GM23338 (cell line): Measurements from ENCODE around the gene S1PR1. TPM values are rescaled to one million over a fixed set of nuclear protein-coding genes. Genes with fewer than 3 reads are reported as not detected.

ENCODE experiments used
- ATAC-seq: fragments of 200-7000 bp; cut with Tn5 transposase; 3 replicates; pipeline ENCODE4 v1.9.1; 2020
- DNase-seq: peaks from one replicate; pipeline ENCODE4 v3.0.0-alpha.2; 2015; ENCODE audit warnings: low spot score
- H2AFZ ChIP-seq: fragments of 200-600 bp; sonication (generic); 2 replicates; pipeline ENCODE4 v1.8.0; 2016; ENCODE audit warnings: antibody characterized with exemption, mild to moderate bottlenecking, moderate library complexity
- H3F3A ChIP-seq: fragments of 200-600 bp; sonication (generic); replicated peaks from 2 replicates; pipeline ENCODE4 v1.8.0; 2017; ENCODE audit warnings: antibody characterized with exemption, mixed run types, low read depth
- H3K27ac ChIP-seq: fragments of 200-600 bp; sonication (generic); 2 replicates; pipeline ENCODE4 v1.6.1; 2016; ENCODE audit warnings: low read depth
- H3K27me3 ChIP-seq: fragments of 200-600 bp; sonication (generic); 2 replicates; pipeline ENCODE4 v1.8.0; 2016; ENCODE audit warnings: mild to moderate bottlenecking, mixed run types, moderate library complexity; ENCODE audit not compliant: insufficient read depth
- H3K36me3 ChIP-seq: fragments of 200-600 bp; sonication (generic); 2 replicates; pipeline ENCODE4 v1.8.0; 2016; ENCODE audit warnings: mild to moderate bottlenecking; ENCODE audit not compliant: insufficient read depth
- H3K4me1 ChIP-seq: fragments of 200-600 bp; sonication (generic); 2 replicates; pipeline ENCODE4 v1.8.0; 2016; ENCODE audit warnings: mild to moderate bottlenecking, moderate library complexity; ENCODE audit not compliant: insufficient read depth
- H3K4me2 ChIP-seq: fragments of 200-600 bp; sonication (generic); 2 replicates; pipeline ENCODE4 v1.7.1; 2017; ENCODE audit warnings: mixed run types
- H3K4me3 ChIP-seq: fragments of 200-600 bp; sonication (generic); 2 replicates; pipeline ENCODE4 v1.6.1; 2016; ENCODE audit warnings: mixed run types
- H3K79me2 ChIP-seq: fragments of 200-600 bp; sonication (generic); replicated peaks from 2 replicates; pipeline ENCODE4 v1.8.0; 2017; ENCODE audit warnings: mild to moderate bottlenecking; ENCODE audit not compliant: insufficient read depth
- H3K9me2 ChIP-seq: fragments of 200-600 bp; sonication (generic); 2 replicates; pipeline ENCODE4 v1.8.0; 2017; ENCODE audit not compliant: insufficient read depth
- H4K20me1 ChIP-seq: fragments of 200-600 bp; sonication (generic); replicated peaks from 2 replicates; pipeline ENCODE4 v1.8.0; 2017; ENCODE audit warnings: mild to moderate bottlenecking; ENCODE audit not compliant: insufficient read depth
- H3K27ac Mint-ChIP-seq: 2 replicates; pipeline ENCODE4 v1.8.0; 2020; ENCODE audit warnings: inconsistent platforms, mild to moderate bottlenecking, moderate library complexity, mixed read lengths
- H3K27me3 Mint-ChIP-seq: 3 replicates; pipeline ENCODE4 v1.8.0; 2022; ENCODE audit warnings: low read depth, mild to moderate bottlenecking, moderate library complexity, mixed read lengths, inconsistent platforms; ENCODE audit not compliant: insufficient read depth, poor library complexity
- H3K36me3 Mint-ChIP-seq: 3 replicates; pipeline ENCODE4 v1.8.0; 2021; ENCODE audit warnings: low read depth, mild to moderate bottlenecking, inconsistent platforms, moderate library complexity, mixed read lengths
- H3K4me1 Mint-ChIP-seq: 3 replicates; pipeline ENCODE4 v1.8.0; 2020; ENCODE audit warnings: mild to moderate bottlenecking, inconsistent platforms, mixed read lengths
- H3K4me3 Mint-ChIP-seq: 3 replicates; pipeline ENCODE4 v1.8.0; 2021; ENCODE audit warnings: moderate library complexity, mild to moderate bottlenecking, inconsistent platforms, mixed read lengths
- H3K9me3 Mint-ChIP-seq: 3 replicates; pipeline ENCODE4 v1.8.0; 2020; ENCODE audit warnings: moderate library complexity, mild to moderate bottlenecking, inconsistent platforms, mixed read lengths
- CREB1 ChIP-seq: fragments of 250-450 bp; sonication (Bioruptor Pico); IDR thresholded peaks from 2 replicates; pipeline ENCODE4 v1.5.0; 2020; ENCODE audit warnings: low read depth, mild to moderate bottlenecking, moderate library complexity
- EZH2 ChIP-seq: fragments of 200-600 bp; sonication (generic); IDR thresholded peaks from one replicate; pipeline ENCODE4 v1.8.0; 2017; ENCODE audit warnings: antibody characterized with exemption, mild to moderate bottlenecking, low read depth; ENCODE audit not compliant: unreplicated experiment
- EZH2phosphoT487 ChIP-seq: fragments of 200-600 bp; sonication (generic); IDR thresholded peaks from one replicate; pipeline ENCODE4 v1.8.1; 2018; ENCODE audit warnings: antibody characterized with exemption; ENCODE audit not compliant: unreplicated experiment
- JUNB ChIP-seq: IDR thresholded peaks from one replicate; pipeline ENCODE4 v1.6.1; 2016; ENCODE audit warnings: antibody characterized with exemption; ENCODE audit not compliant: unreplicated experiment
- NANOG ChIP-seq: IDR thresholded peaks from 2 replicates; pipeline ENCODE4 v1.6.1; 2016; ENCODE audit warnings: antibody characterized with exemption, borderline replicate concordance
- POLR2AphosphoS5 ChIP-seq: IDR thresholded peaks from 2 replicates; pipeline ENCODE4 v1.6.1; 2016; ENCODE audit warnings: antibody characterized with exemption, low read depth
- STAT1 ChIP-seq: IDR thresholded peaks from one replicate; pipeline ENCODE4 v1.6.1; 2016; ENCODE audit warnings: antibody characterized with exemption; ENCODE audit not compliant: unreplicated experiment
- polyA plus RNA-seq: library from polyadenylated mRNA; unstranded; fragments of >200 nt; fragmentation: Nextera tagmentation; extraction: Ambion mirVana; gene quantifications from 2 replicates; pipeline ENCODE4 v1.2.1, GENCODE V29; 2016
- total RNA-seq: library from RNA; depleted of rRNA; stranded (reverse); fragments of >200 nt; shearing (Covaris generic); gene quantifications from 2 replicates; pipeline ENCODE4 v1.2.3, GENCODE V29; 2014
- TF ChIP-seq, protein P1 (sequence below), 2 experiments: fragments of 200-600 bp in 1 of 2; sonication (generic) in 1 of 2; conservative IDR thresholded peaks; 2 replicates each; pipeline versions ENCODE4 v1.5.1 to v1.6.1; 2016 to 2017; ENCODE audit warnings: antibody characterized with exemption in 2 of 2, low read depth in 2 of 2, mild to moderate bottlenecking in 2 of 2, moderate library complexity in 1 of 2
- TF ChIP-seq, protein P2 (sequence below): IDR thresholded peaks from one replicate; pipeline ENCODE4 v1.6.1; 2018; ENCODE audit warnings: antibody characterized with exemption; ENCODE audit not compliant: unreplicated experiment
- TF ChIP-seq, protein P3 (sequence below): IDR thresholded peaks from 2 replicates; pipeline ENCODE4 v1.6.1; 2016; ENCODE audit warnings: antibody characterized with exemption
- TF ChIP-seq, protein P4 (sequence below): fragments of 250-450 bp; sonication (Bioruptor Pico); IDR thresholded peaks from 2 replicates; pipeline ENCODE4 v1.5.0; 2020; ENCODE audit warnings: mild to moderate bottlenecking, moderate library complexity

The S1PR1 gene
- total and polyA plus RNA-seq, 2 experiments from 2014 or later, result 2.6 to 4.1 TPM

DNA sequence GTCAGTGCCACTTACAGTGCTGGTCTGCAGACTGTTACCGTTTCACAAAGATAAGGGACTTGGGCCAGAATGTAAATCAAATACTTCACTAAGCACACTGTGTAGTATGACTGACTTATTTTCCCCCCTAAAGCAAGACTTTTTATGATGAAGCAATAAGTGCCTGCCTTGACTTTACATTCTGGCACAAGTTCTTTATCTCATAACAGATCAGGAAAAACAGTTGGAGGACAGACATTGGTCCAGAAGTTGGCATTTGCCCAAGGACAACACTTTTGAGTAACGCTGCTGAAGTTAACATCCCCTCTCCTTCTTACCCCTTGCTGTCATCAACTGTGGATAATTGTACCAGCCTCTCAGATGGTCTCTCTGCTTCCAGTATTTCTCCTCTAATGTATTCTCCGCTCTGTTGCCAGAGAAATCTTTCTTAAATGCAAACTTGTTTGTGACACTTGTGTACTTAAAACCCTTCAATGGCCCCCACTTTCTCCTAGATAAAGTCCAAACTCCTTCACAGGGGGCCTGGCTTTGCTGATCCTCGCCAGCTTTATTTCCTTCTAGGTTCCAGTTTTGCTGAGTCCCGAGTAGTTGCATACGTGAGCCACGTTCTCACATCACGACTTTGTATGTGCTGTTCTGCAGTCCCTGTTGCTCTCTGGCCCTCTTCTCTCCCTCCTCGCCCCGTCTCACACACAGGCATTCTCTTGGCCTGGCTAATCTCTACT, 45.7 kb downstream of the S1PR1 start:
- Histone ChIP-seq H3K36me3 (no peaks in the 10 kb centered on the region), H2AFZ (no peak overlapping the region), H3K79me2 (no peaks in the 10 kb centered on the region), H3K27me3 (no peaks in the 10 kb centered on the region), H3K27ac (no peak overlapping the region), H3K4me3 (no peak overlapping the region), H3K4me1 (no peaks in the 10 kb centered on the region), H3F3A (no peaks in the 10 kb centered on the region), H3K4me2 (no peak overlapping the region), H3K9me2 (no peaks in the 10 kb centered on the region), H4K20me1 (no peaks in the 10 kb centered on the region)
- no peak for ATAC-seq
- Mint-ChIP-seq H3K9me3 (no peaks in the 10 kb centered on the region), H3K27me3 (peaks cover 5% of the 10 kb centered on the region), H3K27ac (no peak overlapping the region), H3K4me1 (peaks cover 13% of the 10 kb centered on the region), H3K36me3 (no peaks in the 10 kb centered on the region), H3K4me3 (no peak overlapping the region)
- TF ChIP-seq, protein P1, sequence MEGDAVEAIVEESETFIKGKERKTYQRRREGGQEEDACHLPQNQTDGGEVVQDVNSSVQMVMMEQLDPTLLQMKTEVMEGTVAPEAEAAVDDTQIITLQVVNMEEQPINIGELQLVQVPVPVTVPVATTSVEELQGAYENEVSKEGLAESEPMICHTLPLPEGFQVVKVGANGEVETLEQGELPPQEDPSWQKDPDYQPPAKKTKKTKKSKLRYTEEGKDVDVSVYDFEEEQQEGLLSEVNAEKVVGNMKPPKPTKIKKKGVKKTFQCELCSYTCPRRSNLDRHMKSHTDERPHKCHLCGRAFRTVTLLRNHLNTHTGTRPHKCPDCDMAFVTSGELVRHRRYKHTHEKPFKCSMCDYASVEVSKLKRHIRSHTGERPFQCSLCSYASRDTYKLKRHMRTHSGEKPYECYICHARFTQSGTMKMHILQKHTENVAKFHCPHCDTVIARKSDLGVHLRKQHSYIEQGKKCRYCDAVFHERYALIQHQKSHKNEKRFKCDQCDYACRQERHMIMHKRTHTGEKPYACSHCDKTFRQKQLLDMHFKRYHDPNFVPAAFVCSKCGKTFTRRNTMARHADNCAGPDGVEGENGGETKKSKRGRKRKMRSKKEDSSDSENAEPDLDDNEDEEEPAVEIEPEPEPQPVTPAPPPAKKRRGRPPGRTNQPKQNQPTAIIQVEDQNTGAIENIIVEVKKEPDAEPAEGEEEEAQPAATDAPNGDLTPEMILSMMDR (conservative IDR thresholded peaks at IDR 0.05; ENCODE audit: low read depth in 2 of 2), result no peak
- TF ChIP-seq, protein P2, sequence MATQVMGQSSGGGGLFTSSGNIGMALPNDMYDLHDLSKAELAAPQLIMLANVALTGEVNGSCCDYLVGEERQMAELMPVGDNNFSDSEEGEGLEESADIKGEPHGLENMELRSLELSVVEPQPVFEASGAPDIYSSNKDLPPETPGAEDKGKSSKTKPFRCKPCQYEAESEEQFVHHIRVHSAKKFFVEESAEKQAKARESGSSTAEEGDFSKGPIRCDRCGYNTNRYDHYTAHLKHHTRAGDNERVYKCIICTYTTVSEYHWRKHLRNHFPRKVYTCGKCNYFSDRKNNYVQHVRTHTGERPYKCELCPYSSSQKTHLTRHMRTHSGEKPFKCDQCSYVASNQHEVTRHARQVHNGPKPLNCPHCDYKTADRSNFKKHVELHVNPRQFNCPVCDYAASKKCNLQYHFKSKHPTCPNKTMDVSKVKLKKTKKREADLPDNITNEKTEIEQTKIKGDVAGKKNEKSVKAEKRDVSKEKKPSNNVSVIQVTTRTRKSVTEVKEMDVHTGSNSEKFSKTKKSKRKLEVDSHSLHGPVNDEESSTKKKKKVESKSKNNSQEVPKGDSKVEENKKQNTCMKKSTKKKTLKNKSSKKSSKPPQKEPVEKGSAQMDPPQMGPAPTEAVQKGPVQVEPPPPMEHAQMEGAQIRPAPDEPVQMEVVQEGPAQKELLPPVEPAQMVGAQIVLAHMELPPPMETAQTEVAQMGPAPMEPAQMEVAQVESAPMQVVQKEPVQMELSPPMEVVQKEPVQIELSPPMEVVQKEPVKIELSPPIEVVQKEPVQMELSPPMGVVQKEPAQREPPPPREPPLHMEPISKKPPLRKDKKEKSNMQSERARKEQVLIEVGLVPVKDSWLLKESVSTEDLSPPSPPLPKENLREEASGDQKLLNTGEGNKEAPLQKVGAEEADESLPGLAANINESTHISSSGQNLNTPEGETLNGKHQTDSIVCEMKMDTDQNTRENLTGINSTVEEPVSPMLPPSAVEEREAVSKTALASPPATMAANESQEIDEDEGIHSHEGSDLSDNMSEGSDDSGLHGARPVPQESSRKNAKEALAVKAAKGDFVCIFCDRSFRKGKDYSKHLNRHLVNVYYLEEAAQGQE, result no peak
- TF ChIP-seq JUNB, result no peak
- TF ChIP-seq NANOG, result no peak
- no peak for TF ChIP-seq CREB1 (CRISPR knock-in tag)
- TF ChIP-seq, protein P3, sequence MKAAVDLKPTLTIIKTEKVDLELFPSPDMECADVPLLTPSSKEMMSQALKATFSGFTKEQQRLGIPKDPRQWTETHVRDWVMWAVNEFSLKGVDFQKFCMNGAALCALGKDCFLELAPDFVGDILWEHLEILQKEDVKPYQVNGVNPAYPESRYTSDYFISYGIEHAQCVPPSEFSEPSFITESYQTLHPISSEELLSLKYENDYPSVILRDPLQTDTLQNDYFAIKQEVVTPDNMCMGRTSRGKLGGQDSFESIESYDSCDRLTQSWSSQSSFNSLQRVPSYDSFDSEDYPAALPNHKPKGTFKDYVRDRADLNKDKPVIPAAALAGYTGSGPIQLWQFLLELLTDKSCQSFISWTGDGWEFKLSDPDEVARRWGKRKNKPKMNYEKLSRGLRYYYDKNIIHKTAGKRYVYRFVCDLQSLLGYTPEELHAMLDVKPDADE, result no peak
- TF ChIP-seq STAT1, result no peak
- TF ChIP-seq, protein P4, sequence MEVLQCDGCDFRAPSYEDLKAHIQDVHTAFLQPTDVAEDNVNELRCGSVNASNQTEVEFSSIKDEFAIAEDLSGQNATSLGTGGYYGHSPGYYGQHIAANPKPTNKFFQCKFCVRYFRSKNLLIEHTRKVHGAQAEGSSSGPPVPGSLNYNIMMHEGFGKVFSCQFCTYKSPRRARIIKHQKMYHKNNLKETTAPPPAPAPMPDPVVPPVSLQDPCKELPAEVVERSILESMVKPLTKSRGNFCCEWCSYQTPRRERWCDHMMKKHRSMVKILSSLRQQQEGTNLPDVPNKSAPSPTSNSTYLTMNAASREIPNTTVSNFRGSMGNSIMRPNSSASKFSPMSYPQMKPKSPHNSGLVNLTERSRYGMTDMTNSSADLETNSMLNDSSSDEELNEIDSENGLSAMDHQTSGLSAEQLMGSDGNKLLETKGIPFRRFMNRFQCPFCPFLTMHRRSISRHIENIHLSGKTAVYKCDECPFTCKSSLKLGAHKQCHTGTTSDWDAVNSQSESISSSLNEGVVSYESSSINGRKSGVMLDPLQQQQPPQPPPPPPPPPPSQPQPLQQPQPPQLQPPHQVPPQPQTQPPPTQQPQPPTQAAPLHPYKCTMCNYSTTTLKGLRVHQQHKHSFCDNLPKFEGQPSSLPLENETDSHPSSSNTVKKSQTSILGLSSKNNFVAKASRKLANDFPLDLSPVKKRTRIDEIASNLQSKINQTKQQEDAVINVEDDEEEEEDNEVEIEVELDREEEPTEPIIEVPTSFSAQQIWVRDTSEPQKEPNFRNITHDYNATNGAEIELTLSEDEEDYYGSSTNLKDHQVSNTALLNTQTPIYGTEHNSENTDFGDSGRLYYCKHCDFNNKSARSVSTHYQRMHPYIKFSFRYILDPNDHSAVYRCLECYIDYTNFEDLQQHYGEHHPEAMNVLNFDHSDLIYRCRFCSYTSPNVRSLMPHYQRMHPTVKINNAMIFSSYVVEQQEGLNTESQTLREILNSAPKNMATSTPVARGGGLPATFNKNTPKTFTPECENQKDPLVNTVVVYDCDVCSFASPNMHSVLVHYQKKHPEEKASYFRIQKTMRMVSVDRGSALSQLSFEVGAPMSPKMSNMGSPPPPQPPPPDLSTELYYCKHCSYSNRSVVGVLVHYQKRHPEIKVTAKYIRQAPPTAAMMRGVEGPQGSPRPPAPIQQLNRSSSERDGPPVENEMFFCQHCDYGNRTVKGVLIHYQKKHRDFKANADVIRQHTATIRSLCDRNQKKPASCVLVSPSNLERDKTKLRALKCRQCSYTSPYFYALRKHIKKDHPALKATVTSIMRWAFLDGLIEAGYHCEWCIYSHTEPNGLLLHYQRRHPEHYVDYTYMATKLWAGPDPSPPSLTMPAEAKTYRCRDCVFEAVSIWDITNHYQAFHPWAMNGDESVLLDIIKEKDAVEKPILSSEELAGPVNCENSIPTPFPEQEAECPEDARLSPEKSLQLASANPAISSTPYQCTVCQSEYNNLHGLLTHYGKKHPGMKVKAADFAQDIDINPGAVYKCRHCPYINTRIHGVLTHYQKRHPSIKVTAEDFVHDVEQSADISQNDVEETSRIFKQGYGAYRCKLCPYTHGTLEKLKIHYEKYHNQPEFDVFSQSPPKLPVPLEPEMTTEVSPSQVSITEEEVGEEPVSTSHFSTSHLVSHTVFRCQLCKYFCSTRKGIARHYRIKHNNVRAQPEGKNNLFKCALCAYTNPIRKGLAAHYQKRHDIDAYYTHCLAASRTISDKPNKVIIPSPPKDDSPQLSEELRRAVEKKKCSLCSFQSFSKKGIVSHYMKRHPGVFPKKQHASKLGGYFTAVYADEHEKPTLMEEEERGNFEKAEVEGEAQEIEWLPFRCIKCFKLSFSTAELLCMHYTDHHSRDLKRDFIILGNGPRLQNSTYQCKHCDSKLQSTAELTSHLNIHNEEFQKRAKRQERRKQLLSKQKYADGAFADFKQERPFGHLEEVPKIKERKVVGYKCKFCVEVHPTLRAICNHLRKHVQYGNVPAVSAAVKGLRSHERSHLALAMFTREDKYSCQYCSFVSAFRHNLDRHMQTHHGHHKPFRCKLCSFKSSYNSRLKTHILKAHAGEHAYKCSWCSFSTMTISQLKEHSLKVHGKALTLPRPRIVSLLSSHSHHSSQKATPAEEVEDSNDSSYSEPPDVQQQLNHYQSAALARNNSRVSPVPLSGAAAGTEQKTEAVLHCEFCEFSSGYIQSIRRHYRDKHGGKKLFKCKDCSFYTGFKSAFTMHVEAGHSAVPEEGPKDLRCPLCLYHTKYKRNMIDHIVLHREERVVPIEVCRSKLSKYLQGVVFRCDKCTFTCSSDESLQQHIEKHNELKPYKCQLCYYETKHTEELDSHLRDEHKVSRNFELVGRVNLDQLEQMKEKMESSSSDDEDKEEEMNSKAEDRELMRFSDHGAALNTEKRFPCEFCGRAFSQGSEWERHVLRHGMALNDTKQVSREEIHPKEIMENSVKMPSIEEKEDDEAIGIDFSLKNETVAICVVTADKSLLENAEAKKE, result no peak
- TF ChIP-seq EZH2, result no peak
- no peak for TF ChIP-seq EZH2phosphoT487
- no peak for TF ChIP-seq POLR2AphosphoS5
- DNase-seq, result no peak
